ENCODE results near the gene OR8B8.
"Not testable (repeated sequence)": the region's sequence is repeated elsewhere in the genome, so short reads cannot be mapped to it uniquely, and the experiment has no call there.

Gene OR8B8

GRCh38 chr11:124463324-124463723 is 17.8 kb upstream of the OR8B8 start:
- Mint-ChIP-seq H3K9me3 (no peaks in the 10 kb centered on the region), H3K4me3 (no peak overlapping the region), H3K27me3 (ENCODE audit: low read depth) (no peaks in the 10 kb centered on the region), H3K36me3 (ENCODE audit: low read depth) (no peaks in the 10 kb centered on the region), H3K4me1 (ENCODE audit: low read depth) (no peaks in the 10 kb centered on the region), H3K27ac (no peak overlapping the region)

- no peak overlapping the region for H3K4me3 Mint-ChIP-seq
- H3K27me3 Mint-ChIP-seq (ENCODE audit: low read depth), result no peaks in the 10 kb centered on the region
- no peaks in the 10 kb centered on the region for H3K4me1 Mint-ChIP-seq (ENCODE audit: low read depth)
- no peak overlapping the region for H3K27ac Mint-ChIP-seq
- no peaks in the 10 kb centered on the region for H3K9me3 Mint-ChIP-seq
- H3K36me3 Mint-ChIP-seq (ENCODE audit: low read depth), result no peaks in the 10 kb centered on the region
Observed at GRCh38 chr11:124460459-124460858, 15.0 kb upstream of the OR8B8 start.

- not testable (repeated sequence) for H3K27ac Mint-ChIP-seq; H3K9me3 Mint-ChIP-seq; H3K27me3 Mint-ChIP-seq (ENCODE audit: low read depth)
Observed at GRCh38 chr11:124459379-124459778, 13.9 kb upstream of the OR8B8 start.

GRCh38 chr11:124454552-124454951 is 9.1 kb upstream of the OR8B8 start:
- Mint-ChIP-seq H3K4me3 (no peak overlapping the region), H3K27me3 (ENCODE audit: low read depth) (peaks cover 17% of the 10 kb centered on the region), H3K36me3 (ENCODE audit: low read depth) (no peaks in the 10 kb centered on the region), H3K9me3 (no peaks in the 10 kb centered on the region), H3K4me1 (ENCODE audit: low read depth) (no peaks in the 10 kb centered on the region), H3K27ac (no peak overlapping the region)

More at GRCh38 chr11:124459379-124459778, 13.9 kb upstream of the OR8B8 start:
- not testable (repeated sequence) for H3K36me3 Mint-ChIP-seq (ENCODE audit: low read depth); H3K4me3 Mint-ChIP-seq; H3K4me1 Mint-ChIP-seq (ENCODE audit: low read depth)

- Mint-ChIP-seq H3K27me3 (ENCODE audit: low read depth) (peaks cover 10% of the 10 kb centered on the region), H3K27ac (no peak overlapping the region), H3K4me1 (ENCODE audit: low read depth) (no peaks in the 10 kb centered on the region), H3K4me3 (no peak overlapping the region), H3K9me3 (no peaks in the 10 kb centered on the region), H3K36me3 (ENCODE audit: low read depth) (no peaks in the 10 kb centered on the region)
Observed at GRCh38 chr11:124446916-124447315, 1.4 kb upstream of the OR8B8 start.

- no peak overlapping the region for H3K4me3 Mint-ChIP-seq
- no peaks in the 10 kb centered on the region for H3K36me3 Mint-ChIP-seq (ENCODE audit: low read depth)
- no peaks in the 10 kb centered on the region for H3K9me3 Mint-ChIP-seq
- no peaks in the 10 kb centered on the region for H3K4me1 Mint-ChIP-seq (ENCODE audit: low read depth)
- H3K27ac Mint-ChIP-seq, result no peak overlapping the region
- H3K27me3 Mint-ChIP-seq (ENCODE audit: low read depth), result no peaks in the 10 kb centered on the region
Observed at GRCh38 chr11:124442847-124443246, 2.6 kb downstream of the OR8B8 start.

GRCh38 chr11:124442442-124442841 is 3.1 kb downstream of the OR8B8 start:
- H3K36me3 Mint-ChIP-seq (ENCODE audit: low read depth), result no peaks in the 10 kb centered on the region
- no peaks in the 10 kb centered on the region for H3K27me3 Mint-ChIP-seq (ENCODE audit: low read depth)
- H3K4me3 Mint-ChIP-seq, result no peak overlapping the region

GRCh38 chr11:124441519-124441918 is 4.0 kb downstream of the OR8B8 start:
- Mint-ChIP-seq H3K36me3 (ENCODE audit: low read depth) (no peaks in the 10 kb centered on the region), H3K4me3 (no peak overlapping the region), H3K4me1 (ENCODE audit: low read depth) (no peaks in the 10 kb centered on the region), H3K27ac (no peak overlapping the region), H3K27me3 (ENCODE audit: low read depth) (no peaks in the 10 kb centered on the region), H3K9me3 (no peaks in the 10 kb centered on the region)

More at GRCh38 chr11:124442442-124442841, 3.1 kb downstream of the OR8B8 start:
- no peak overlapping the region for H3K27ac Mint-ChIP-seq
- H3K9me3 Mint-ChIP-seq, result no peaks in the 10 kb centered on the region
- H3K4me1 Mint-ChIP-seq (ENCODE audit: low read depth), result no peaks in the 10 kb centered on the region

GRCh38 chr11:124441081-124441480 is 4.4 kb downstream of the OR8B8 start:
- no peak overlapping the region for H3K4me3 Mint-ChIP-seq
- H3K36me3 Mint-ChIP-seq (ENCODE audit: low read depth), result no peaks in the 10 kb centered on the region
- no peaks in the 10 kb centered on the region for H3K27me3 Mint-ChIP-seq (ENCODE audit: low read depth)
- no peaks in the 10 kb centered on the region for H3K9me3 Mint-ChIP-seq
- H3K4me1 Mint-ChIP-seq (ENCODE audit: low read depth), result no peaks in the 10 kb centered on the region
- no peak overlapping the region for H3K27ac Mint-ChIP-seq

GRCh38 chr11:124440608-124441007 is 4.9 kb downstream of the OR8B8 start:
- no peak overlapping the region for H3K4me3 Mint-ChIP-seq
- no peaks in the 10 kb centered on the region for H3K36me3 Mint-ChIP-seq (ENCODE audit: low read depth)
- no peaks in the 10 kb centered on the region for H3K27me3 Mint-ChIP-seq (ENCODE audit: low read depth)
- H3K27ac Mint-ChIP-seq, result no peak overlapping the region
- no peaks in the 10 kb centered on the region for H3K4me1 Mint-ChIP-seq (ENCODE audit: low read depth)
- no peaks in the 10 kb centered on the region for H3K9me3 Mint-ChIP-seq

GRCh38 chr11:124434699-124435098 is 10.8 kb downstream of the OR8B8 start:
- peaks cover 2% of the 10 kb centered on the region for H3K9me3 Mint-ChIP-seq
- H3K27ac Mint-ChIP-seq, result no peak overlapping the region
- H3K4me1 Mint-ChIP-seq (ENCODE audit: low read depth), result no peaks in the 10 kb centered on the region
- H3K4me3 Mint-ChIP-seq, result no peak overlapping the region
- H3K36me3 Mint-ChIP-seq (ENCODE audit: low read depth), result no peaks in the 10 kb centered on the region
- H3K27me3 Mint-ChIP-seq (ENCODE audit: low read depth), result peaks cover 6% of the 10 kb centered on the region

GRCh38 chr11:124429599-124429998 is 15.9 kb downstream of the OR8B8 start:
- Mint-ChIP-seq H3K4me1 (ENCODE audit: low read depth) (no peaks in the 10 kb centered on the region), H3K9me3 (peaks cover 5% of the 10 kb centered on the region), H3K27me3 (ENCODE audit: low read depth) (peaks cover 6% of the 10 kb centered on the region), H3K27ac (no peak overlapping the region), H3K4me3 (no peak overlapping the region), H3K36me3 (ENCODE audit: low read depth) (no peaks in the 10 kb centered on the region)

- Mint-ChIP-seq H3K9me3 (peaks cover under 1% of the 10 kb centered on the region), H3K27me3 (ENCODE audit: low read depth) (peaks cover under 1% of the 10 kb centered on the region), H3K4me3 (no peak within 1 kb of the TSS), H3K36me3 (ENCODE audit: low read depth) (no peaks in the 10 kb centered on the region), H3K4me1 (ENCODE audit: low read depth) (no peaks in the 10 kb centered on the region), H3K27ac (no peak within 1 kb of the TSS)
Observed at GRCh38 chr11:124424384-124424921, 21.0 kb downstream of the OR8B8 start, which contains the start of gene OR8B4. Gene OR8B4 (minus strand): TSS chr11:124424871. CDS start chr11:124424871, 0 bp downstream.

- Mint-ChIP-seq H3K27ac (no peak overlapping the region), H3K4me1 (ENCODE audit: low read depth) (no peaks in the 10 kb centered on the region), H3K27me3 (ENCODE audit: low read depth) (peaks cover 5% of the 10 kb centered on the region), H3K9me3 (no peaks in the 10 kb centered on the region), H3K4me3 (no peak overlapping the region), H3K36me3 (ENCODE audit: low read depth) (no peaks in the 10 kb centered on the region)
Observed at GRCh38 chr11:124421043-124421442, 24.5 kb downstream of the OR8B8 start.

GRCh38 chr11:124415356-124415923 is 30.1 kb downstream of the OR8B8 start:
- H3K36me3 Mint-ChIP-seq (ENCODE audit: low read depth), result no peaks in the 10 kb centered on the region
- H3K4me1 Mint-ChIP-seq (ENCODE audit: low read depth), result no peaks in the 10 kb centered on the region
- H3K4me3 Mint-ChIP-seq, result no peak overlapping the region
- H3K27me3 Mint-ChIP-seq (ENCODE audit: low read depth), result peaks cover 5% of the 10 kb centered on the region
- no peaks in the 10 kb centered on the region for H3K9me3 Mint-ChIP-seq
- H3K27ac Mint-ChIP-seq, result no peak overlapping the region

Data from T-helper 1 cell treated with Interleukin-12 subunit alpha and Interleukin-12 subunit beta and Interleukin-4 antibody, amounts not matched to agents 30 μg/mL and 1 μg/mL, for 36 hours (primary cell).